Left ventricle myocardium inferior (tissue), 1 donor: ENCODE data around the gene DLL3. TPM values are rescaled to one million over a fixed set of nuclear protein-coding genes. Genes with fewer than 3 reads are reported as not detected.

Source experiments
- DNase-seq: peaks from one replicate; pipeline ENCODE4 v3.0.0-alpha.2; 2020
- H3K27ac ChIP-seq: fragments of 200-600 bp; replicated peaks from 2 replicates; pipeline ENCODE4 v1.8.0; 2021
- H3K27me3 ChIP-seq: fragments of 200-600 bp; 2 replicates; pipeline ENCODE4 v1.8.0; 2021; ENCODE audit warnings: low read depth
- H3K36me3 ChIP-seq: fragments of 200-600 bp; 2 replicates; pipeline ENCODE4 v1.8.0; 2021
- H3K4me1 ChIP-seq: fragments of 200-600 bp; 2 replicates; pipeline ENCODE4 v1.8.0; 2021
- H3K4me3 ChIP-seq: fragments of 200-600 bp; 2 replicates; pipeline ENCODE4 v1.8.0; 2021; ENCODE audit warnings: mild to moderate bottlenecking, moderate library complexity
- H3K9me3 ChIP-seq: fragments of 200-600 bp; replicated peaks from 2 replicates; pipeline ENCODE4 v1.8.0; 2021
- CTCF ChIP-seq: fragments of 200-600 bp; IDR thresholded peaks from 2 replicates; pipeline ENCODE4 v1.8.0; 2021; ENCODE audit warnings: antibody characterized with exemption, mild to moderate bottlenecking, borderline replicate concordance
- intact Hi-C: fragments of 100-400 bp; cut with micrococcal nuclease; formaldehyde crosslinking; loops from one replicate; pipeline ENCODE4 v1.11.0; 2022
- total RNA-seq: library from RNA; stranded (reverse); fragmentation: NEBNext Ultra II Directional; extraction: Animal tissue kit (Norgen Biotek cat#: 25700); gene quantifications from one replicate; pipeline ENCODE4 v1.2.1, GENCODE V29; 2021
- donor health status: DM: no; HTN: yes; CAD: no; lungs with severe emphysema.

Gene DLL3
- total RNA-seq, 1 donor from 2014 or later: not detected

DNA sequence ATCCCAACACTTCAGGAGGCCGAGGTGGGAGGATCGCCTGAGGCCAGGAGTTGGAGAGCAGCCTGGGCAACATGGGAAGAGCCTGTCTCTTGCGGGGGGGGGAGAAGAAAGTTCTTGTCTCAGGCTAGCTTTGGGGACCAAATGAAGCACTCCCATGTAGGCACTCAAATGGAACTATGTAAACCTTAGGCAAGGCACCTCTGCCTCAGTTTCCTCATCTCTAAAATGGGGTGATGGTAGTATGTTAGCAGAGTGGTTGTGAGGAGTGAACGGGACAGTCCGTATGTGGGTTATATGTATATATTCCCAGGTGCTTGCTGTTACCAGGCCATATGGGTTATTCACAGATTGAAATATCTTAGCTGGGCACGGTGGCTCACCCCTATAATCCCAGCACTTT, 6.5 kb upstream of the DLL3 start:
- peaks cover 44% of the 10 kb centered on the region for H3K36me3 ChIP-seq
- no peak for TF ChIP-seq CTCF
- no peak overlapping the region for H3K27ac ChIP-seq

GRCh38 chr19:39492788-39493187, 6.0 kb upstream of the DLL3 start:
- H3K4me3 ChIP-seq: no peak overlapping the region
- peaks cover 27% of the 10 kb centered on the region for H3K27me3 ChIP-seq
- H3K9me3 ChIP-seq: no peaks in the 10 kb centered on the region
- DNase-seq: no peak
- TF ChIP-seq CTCF: no peak
- peaks cover 3% of the 10 kb centered on the region for H3K4me1 ChIP-seq
- intact Hi-C loops: no loop called here
- peaks cover 39% of the 10 kb centered on the region for H3K36me3 ChIP-seq
- no peak overlapping the region for H3K27ac ChIP-seq

More for the DNA sequence above, 6.5 kb upstream of the DLL3 start:
- H3K9me3 ChIP-seq: no peaks in the 10 kb centered on the region
- intact Hi-C loops: no loop called here
- H3K4me3 ChIP-seq: no peak overlapping the region
- DNase-seq: no peak
- no peaks in the 10 kb centered on the region for H3K4me1 ChIP-seq
- H3K27me3 ChIP-seq: peaks cover 21% of the 10 kb centered on the region

DNA sequence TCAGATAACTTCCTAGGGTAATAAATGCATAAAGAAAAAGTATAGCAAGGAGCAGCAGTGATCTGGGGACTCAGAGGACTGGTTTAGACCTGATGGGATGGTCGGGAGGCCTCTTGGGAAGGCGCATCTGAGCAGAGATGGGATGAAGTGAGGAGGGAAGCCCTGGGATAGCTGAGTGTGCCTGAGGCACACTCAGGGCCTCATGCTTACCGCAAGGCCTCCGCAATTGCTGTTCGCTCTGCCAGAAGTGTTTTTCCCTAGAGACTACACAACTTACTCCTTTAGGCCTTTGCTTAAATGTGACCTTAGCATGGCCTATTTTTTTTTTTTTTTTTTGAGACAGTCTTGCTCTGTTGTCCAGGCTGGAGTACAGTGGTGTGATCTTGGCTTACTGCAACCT, 4.1 kb upstream of the DLL3 start:
- no peak for DNase-seq
- Histone ChIP-seq H3K4me3 (no peak overlapping the region), H3K27me3 (peaks cover 45% of the 10 kb centered on the region), H3K9me3 (no peaks in the 10 kb centered on the region), H3K36me3 (peaks cover 20% of the 10 kb centered on the region), H3K4me1 (peaks cover 19% of the 10 kb centered on the region), H3K27ac (no peak overlapping the region)
- no peak for TF ChIP-seq CTCF
- intact Hi-C loops: no loop called here

- intact Hi-C loops: no loop called here
- Histone ChIP-seq H3K27me3 (peaks cover 59% of the 10 kb centered on the region), H3K9me3 (no peaks in the 10 kb centered on the region), H3K36me3 (peaks cover 6% of the 10 kb centered on the region), H3K27ac (no peak overlapping the region), H3K4me1 (peaks cover 19% of the 10 kb centered on the region), H3K4me3 (no peak overlapping the region)
- DNase-seq: no peak
- no peak for TF ChIP-seq CTCF
Measured at GRCh38 chr19:39496063-39496462, 2.7 kb upstream of the DLL3 start.

GRCh38 chr19:39497701-39497995, 1.1 kb upstream of the DLL3 start:
- TF ChIP-seq CTCF: no peak
- no peak for DNase-seq
- Histone ChIP-seq H3K9me3 (no peaks in the 10 kb centered on the region), H3K4me3 (peak overlapping the region; percentile 40), H3K4me1 (peaks cover 19% of the 10 kb centered on the region), H3K36me3 (no peaks in the 10 kb centered on the region), H3K27ac (no peak overlapping the region), H3K27me3 (peaks cover 75% of the 10 kb centered on the region)
- intact Hi-C loops: no loop called here
